Heart right ventricle (tissue), 16 donors: ENCODE results near the gene TEAD1. TPM values are rescaled to one million over a fixed set of nuclear protein-coding genes. Genes with fewer than 3 reads are reported as not detected.

Experiments
- ATAC-seq, 8 donors: fragments of 200-7000 bp; cut with Tn5 transposase; one replicate each; pipeline ENCODE4 v1.9.1; 2020; ENCODE audit warnings: mild to moderate bottlenecking in 8 of 8, moderate library complexity in 8 of 8, moderate number of reproducible peaks in 1 of 8
- DNase-seq, 2 donors: peaks; one replicate each; pipeline ENCODE4 v3.0.0-alpha.2; 2020
- H3K27ac ChIP-seq, 10 donors: fragments of 200-600 bp; sonication (generic) in 2 of 10; one replicate each; pipeline versions ENCODE4 v1.5.0 to v1.8.0; 2020 to 2022; ENCODE audit warnings: mild to moderate bottlenecking in 3 of 10
- H3K27me3 ChIP-seq, 7 donors: fragments of 200-600 bp; one replicate each; pipeline ENCODE4 v1.8.0; 2021 to 2022; ENCODE audit warnings: mild to moderate bottlenecking in 2 of 7
- H3K36me3 ChIP-seq, 9 donors: fragments of 200-600 bp; sonication (generic) in 1 of 9; one replicate each; pipeline versions ENCODE4 v1.5.0 to v1.8.0; 2020 to 2022; ENCODE audit warnings: mild to moderate bottlenecking in 2 of 9
- H3K4me1 ChIP-seq, 9 donors: fragments of 200-600 bp; sonication (generic) in 1 of 9; one replicate each; pipeline versions ENCODE4 v1.5.0 to v1.8.0; 2020 to 2022; ENCODE audit warnings: mild to moderate bottlenecking in 4 of 9
- H3K4me3 ChIP-seq, 10 donors: fragments of 200-600 bp; sonication (generic) in 2 of 10; one replicate each; pipeline versions ENCODE4 v1.5.0 to v1.8.0; 2020 to 2022; ENCODE audit warnings: mild to moderate bottlenecking in 7 of 10, moderate library complexity in 2 of 10
- H3K9me3 ChIP-seq, 11 donors: fragments of 200-600 bp in 10 of 11; sonication (generic) in 2 of 11; one replicate each; pipeline versions ENCODE4 v1.5.0 to v1.8.0; 2013 to 2022; ENCODE audit warnings: mild to moderate bottlenecking in 2 of 11, control low read depth in 1 of 11, moderate library complexity in 1 of 11
- WGBS, 2 donors: extraction: QIAGEN DNeasy Blood & Tissue Kit; methylation state at CpG; one replicate each; pipeline ENCODE4 v1.1.7; 2013; ENCODE audit warnings: inconsistent platforms in 1 of 2; 5-methylcytosine and 5-hydroxymethylcytosine counted together
- intact Hi-C, 10 donors: fragments of 100-400 bp; cut with DNase I; formaldehyde crosslinking; loops; one replicate each; pipeline versions ENCODE4 v1.11.1 to v1.14.2; 2022
- polyA plus RNA-seq, 2 donors: library from polyadenylated mRNA; stranded (reverse); fragments of 200-250 nt; gene quantifications; one replicate each; pipeline ENCODE4 v1.2.3, GENCODE V29; 2013
- total RNA-seq, 10 donors: library from RNA; stranded (reverse); fragmentation: NEBNext Ultra II Directional in 3 of 10; extraction: Animal tissue kit (Norgen Biotek cat#: 25700) in 3 of 10; gene quantifications; one replicate each; pipeline versions ENCODE4 v1.2.1 to v1.2.4, GENCODE V29; 2021 to 2023
- TF ChIP-seq, protein P1 (sequence below), 9 donors: fragments of 200-600 bp; sonication (generic) in 2 of 9; IDR thresholded peaks; one replicate each; pipeline versions ENCODE4 v1.5.0 to v1.8.0; 2021 to 2022; ENCODE audit warnings: antibody characterized with exemption in 9 of 9, mild to moderate bottlenecking in 5 of 9, moderate library complexity in 1 of 9
- donor health status: Arrhythmogenic right ventricular cardiomyopathy.
- donor health status: ischemic (EF 13 %, LVEDD 7.1; RV severe dilation, severe dysfunction).
- donor health status: healthy with polysubstance abuse.
- donor health status: DM: no; HTN: yes; CAD: no.
- donor health status: DM: no; HTN: no; CAD: no.
- donor health status: ischemic (EF 25% LVEDD 6.9; RV normal size, moderate dysfunction).
- donor health status: ischemic (EF 25% LVEDD 5.7; RV mildly dilated, moderate dysfunction).
- donor health status: healthy.
- donor health status: DM: yes; HTN: yes; CAD: no.
- donor health status: Ischemic cardiomyopathy.
- donor health status: ischemic (EF 35%, LVEDD 5.7; RV mildly dilated, moderate dysfunction).
- donor health status: nonischemic (EF 11% LVEDD 7.7; RV severe dilation, severe dysfunction).
- donor health status: DM: yes; HTN: yes; CAD: no.
- donor health status: PGD.
- donor health status: ischemic (EF 29% LVEDD 5.4; RV normal size, mild dysfunction).
- donor health status: nonischemic (EF 23%, LVEDD 6.1; RV moderate dilation, normal function).

TEAD1 gene
- total and polyA plus RNA-seq, 12 donors, result 12.7 to 138 (median 116) TPM

GRCh38 chr11:12905435-12905834, 231.2 kb downstream of the TEAD1 start:
- TF ChIP-seq, protein P1, sequence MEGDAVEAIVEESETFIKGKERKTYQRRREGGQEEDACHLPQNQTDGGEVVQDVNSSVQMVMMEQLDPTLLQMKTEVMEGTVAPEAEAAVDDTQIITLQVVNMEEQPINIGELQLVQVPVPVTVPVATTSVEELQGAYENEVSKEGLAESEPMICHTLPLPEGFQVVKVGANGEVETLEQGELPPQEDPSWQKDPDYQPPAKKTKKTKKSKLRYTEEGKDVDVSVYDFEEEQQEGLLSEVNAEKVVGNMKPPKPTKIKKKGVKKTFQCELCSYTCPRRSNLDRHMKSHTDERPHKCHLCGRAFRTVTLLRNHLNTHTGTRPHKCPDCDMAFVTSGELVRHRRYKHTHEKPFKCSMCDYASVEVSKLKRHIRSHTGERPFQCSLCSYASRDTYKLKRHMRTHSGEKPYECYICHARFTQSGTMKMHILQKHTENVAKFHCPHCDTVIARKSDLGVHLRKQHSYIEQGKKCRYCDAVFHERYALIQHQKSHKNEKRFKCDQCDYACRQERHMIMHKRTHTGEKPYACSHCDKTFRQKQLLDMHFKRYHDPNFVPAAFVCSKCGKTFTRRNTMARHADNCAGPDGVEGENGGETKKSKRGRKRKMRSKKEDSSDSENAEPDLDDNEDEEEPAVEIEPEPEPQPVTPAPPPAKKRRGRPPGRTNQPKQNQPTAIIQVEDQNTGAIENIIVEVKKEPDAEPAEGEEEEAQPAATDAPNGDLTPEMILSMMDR (IDR thresholded peaks at IDR 0.05), result no peak
- intact Hi-C loops, result no loop called here
- Histone ChIP-seq H3K27ac (no peak overlapping the region), H3K4me3 (no peak overlapping the region), H3K36me3 (peaks cover 0 to 44% (median 6%) of the 10 kb centered on the region in 9 donors), H3K27me3 (no peaks in the 10 kb centered on the region), H3K4me1 (peaks cover 0 to 20% (median 9%) of the 10 kb centered on the region in 9 donors), H3K9me3 (no peaks in the 10 kb centered on the region)
- DNase-seq (no peak), ATAC-seq (no peak)
- WGBS, 2 donors, result 94 to 95% methylated on average over 4 of the region's 4 CpGs

DNA sequence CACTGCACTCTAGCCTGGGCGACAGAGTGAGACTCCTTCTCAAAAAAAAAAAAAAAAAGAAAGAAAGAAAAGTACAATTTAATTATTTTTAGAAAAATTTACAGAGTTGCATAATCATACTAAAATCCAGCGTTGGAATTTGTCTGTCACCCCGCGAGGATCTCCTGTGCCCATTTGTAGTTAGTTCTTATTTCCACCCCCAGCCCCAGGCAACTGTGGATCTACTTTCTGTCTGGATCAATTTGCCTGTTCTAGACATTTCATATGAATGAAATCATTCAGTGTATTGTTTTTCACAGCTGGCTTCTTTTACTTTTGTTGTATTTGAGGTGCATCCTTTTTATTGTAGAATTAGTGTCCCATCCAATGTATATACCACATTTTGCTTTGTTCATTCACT, 232.3 kb downstream of the TEAD1 start:
- WGBS, 2 donors, result 94 to 96% methylated on average over 4 of the region's 4 CpGs
- TF ChIP-seq, protein P1 (IDR thresholded peaks at IDR 0.05), result no peak
- Histone ChIP-seq H3K4me3 (no peak overlapping the region), H3K27ac (no peak overlapping the region), H3K27me3 (no peaks in the 10 kb centered on the region), H3K4me1 (peaks cover 0 to 10% (median 0%) of the 10 kb centered on the region in 9 donors), H3K9me3 (no peaks in the 10 kb centered on the region), H3K36me3 (peaks cover 0 to 47% (median 6%) of the 10 kb centered on the region in 9 donors)
- ATAC-seq (no peak), DNase-seq (no peak)
- intact Hi-C loops, result no loop called here

GRCh38 chr11:12909879-12910278, 235.7 kb downstream of the TEAD1 start:
- DNase-seq (no peak), ATAC-seq (no peak)
- intact Hi-C loops, result no loop called here
- H3K36me3 ChIP-seq, result peaks cover 0 to 29% (median 0%) of the 10 kb centered on the region in 9 donors
- no peak overlapping the region for H3K27ac ChIP-seq
- H3K27me3 ChIP-seq, result no peaks in the 10 kb centered on the region
- H3K4me1 ChIP-seq, result peaks cover 0 to 10% (median 3%) of the 10 kb centered on the region in 9 donors
- 78 to 80% methylated on average over 2 of the region's 2 CpGs for WGBS, 2 donors
- no peak overlapping the region for H3K4me3 ChIP-seq
- TF ChIP-seq, protein P1 (IDR thresholded peaks at IDR 0.05), result no peak
- no peaks in the 10 kb centered on the region for H3K9me3 ChIP-seq

GRCh38 chr11:12914400-12914912, 240.2 kb downstream of the TEAD1 start:
- Histone ChIP-seq H3K36me3 (peaks cover 0 to 20% (median 0%) of the 10 kb centered on the region in 9 donors), H3K4me3 (no peak overlapping the region), H3K27ac (peak overlapping the region in 8 of 10 donors; percentile 7 to 70 (median 51)), H3K27me3 (no peaks in the 10 kb centered on the region), H3K9me3 (no peaks in the 10 kb centered on the region), H3K4me1 (peaks cover 0 to 17% (median 7%) of the 10 kb centered on the region in 9 donors)
- DNase-seq, result peak; percentile 67 to 75
- peak; percentile 93 to 99 (median 98) for ATAC-seq
- WGBS, 2 donors, result 45 to 51% methylated on average over 11 of the region's 11 CpGs
- TF ChIP-seq, protein P1 (IDR thresholded peaks at IDR 0.05), result peak; percentile 47 to 72 (median 64)
- intact Hi-C loops, result no loop called here
